ENCODE measurements around the gene UGT1A10. TPM values are rescaled to one million over a fixed set of nuclear protein-coding genes. Genes with fewer than 3 reads are reported as not detected.
"Not testable (repeated sequence)": the region's sequence is repeated elsewhere in the genome, so short reads cannot be mapped to it uniquely, and the experiment has no call there.

Gene UGT1A10
- total RNA-seq, 1 donor = not detected

DNA sequence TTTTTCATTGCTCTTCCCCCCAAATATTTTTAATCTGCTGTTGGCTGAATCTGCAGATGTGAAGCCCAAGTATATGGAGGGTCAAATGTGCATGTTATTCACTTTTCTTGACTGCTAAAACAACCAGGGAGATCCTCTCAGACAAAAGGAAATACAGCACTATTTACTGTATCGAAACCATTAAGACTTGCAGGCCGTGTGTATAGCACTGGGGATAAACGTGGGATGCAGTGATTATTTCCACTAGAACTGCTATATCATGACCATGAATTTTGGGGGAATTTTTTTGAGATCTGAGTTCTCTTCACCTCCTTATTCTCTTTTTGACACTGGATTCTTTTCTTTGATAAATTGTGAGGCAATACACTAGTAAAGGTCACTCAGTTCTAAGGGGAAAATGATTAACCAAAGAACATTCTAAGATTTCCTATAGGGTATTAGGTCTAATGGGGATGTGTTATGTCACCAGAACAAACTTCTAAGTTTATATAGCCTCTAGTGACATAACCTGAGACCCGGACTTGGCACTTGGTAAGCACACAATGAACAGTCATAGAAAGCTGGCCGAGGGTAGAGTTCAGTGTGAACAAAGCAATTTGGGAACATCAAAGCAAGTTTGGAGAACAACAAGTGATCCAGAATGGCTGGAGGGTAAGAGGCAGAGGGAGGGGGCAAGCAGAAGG lies 109.0 kb downstream of the UGT1A10 start:
- H2AFZ ChIP-seq (ENCODE audit: low read length) = no peak overlapping the region
- no peaks in the 10 kb centered on the region for H4K20me1 ChIP-seq (ENCODE audit: insufficient read depth, low read length)
- no peak overlapping the region for H3K27ac ChIP-seq (ENCODE audit: low read depth, low read length)
- no peaks in the 10 kb centered on the region for H3K9me3 ChIP-seq (ENCODE audit: low read depth, low read length)
- TF ChIP-seq, protein P1, sequence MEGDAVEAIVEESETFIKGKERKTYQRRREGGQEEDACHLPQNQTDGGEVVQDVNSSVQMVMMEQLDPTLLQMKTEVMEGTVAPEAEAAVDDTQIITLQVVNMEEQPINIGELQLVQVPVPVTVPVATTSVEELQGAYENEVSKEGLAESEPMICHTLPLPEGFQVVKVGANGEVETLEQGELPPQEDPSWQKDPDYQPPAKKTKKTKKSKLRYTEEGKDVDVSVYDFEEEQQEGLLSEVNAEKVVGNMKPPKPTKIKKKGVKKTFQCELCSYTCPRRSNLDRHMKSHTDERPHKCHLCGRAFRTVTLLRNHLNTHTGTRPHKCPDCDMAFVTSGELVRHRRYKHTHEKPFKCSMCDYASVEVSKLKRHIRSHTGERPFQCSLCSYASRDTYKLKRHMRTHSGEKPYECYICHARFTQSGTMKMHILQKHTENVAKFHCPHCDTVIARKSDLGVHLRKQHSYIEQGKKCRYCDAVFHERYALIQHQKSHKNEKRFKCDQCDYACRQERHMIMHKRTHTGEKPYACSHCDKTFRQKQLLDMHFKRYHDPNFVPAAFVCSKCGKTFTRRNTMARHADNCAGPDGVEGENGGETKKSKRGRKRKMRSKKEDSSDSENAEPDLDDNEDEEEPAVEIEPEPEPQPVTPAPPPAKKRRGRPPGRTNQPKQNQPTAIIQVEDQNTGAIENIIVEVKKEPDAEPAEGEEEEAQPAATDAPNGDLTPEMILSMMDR (IDR thresholded peaks at IDR 0.05; ENCODE audit: extremely low read depth, low read depth, low read length) = no peak
- H3K79me2 ChIP-seq (ENCODE audit: insufficient read depth, low read length) = no peaks in the 10 kb centered on the region
- no peaks in the 10 kb centered on the region for H3K36me3 ChIP-seq (ENCODE audit: insufficient read depth, low read length)
- no peak overlapping the region for H3K4me2 ChIP-seq (ENCODE audit: insufficient read depth, low read length)
- DNase-seq (ENCODE audit: insufficient read length, low spot score, missing footprints) = no peak
- peaks cover 3% of the 10 kb centered on the region for H3K4me1 ChIP-seq (ENCODE audit: insufficient read depth, low read length)
- peaks cover 10% of the 10 kb centered on the region for H3K27me3 ChIP-seq (ENCODE audit: insufficient read depth, low read length)
- H3K4me3 ChIP-seq (ENCODE audit: insufficient read depth, low read length) = no peak overlapping the region

DNA sequence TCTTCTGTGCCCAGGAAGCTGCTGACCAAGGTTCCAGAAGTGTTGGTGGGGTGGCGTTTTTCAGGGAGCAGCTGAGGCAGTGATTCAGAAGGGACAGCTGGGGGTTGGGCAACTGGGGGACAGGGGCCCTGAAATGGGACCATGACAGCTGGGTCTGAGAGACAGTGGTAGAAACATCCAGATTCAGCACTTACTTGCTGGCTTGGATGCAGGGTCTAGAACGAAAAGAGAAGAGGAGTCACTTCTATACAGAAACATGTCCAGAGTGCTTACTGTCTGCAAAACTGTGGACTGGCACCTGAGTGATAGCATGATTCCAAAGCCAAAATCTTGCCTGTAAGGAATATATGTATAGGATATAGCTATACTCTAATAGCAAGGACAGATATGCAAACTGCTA lies 109.6 kb downstream of the UGT1A10 start:
- H3K4me1 ChIP-seq (ENCODE audit: insufficient read depth, low read length); H3K27ac ChIP-seq (ENCODE audit: low read depth, low read length); H3K27me3 ChIP-seq (ENCODE audit: insufficient read depth, low read length); H4K20me1 ChIP-seq (ENCODE audit: insufficient read depth, low read length); H3K79me2 ChIP-seq (ENCODE audit: insufficient read depth, low read length); DNase-seq (ENCODE audit: insufficient read length, low spot score, missing footprints); H2AFZ ChIP-seq (ENCODE audit: low read length); H3K4me2 ChIP-seq (ENCODE audit: insufficient read depth, low read length); H3K4me3 ChIP-seq (ENCODE audit: insufficient read depth, low read length); H3K36me3 ChIP-seq (ENCODE audit: insufficient read depth, low read length); H3K9me3 ChIP-seq (ENCODE audit: low read depth, low read length): not testable (repeated sequence)

GRCh38 chr2:233746475-233747282 lies 110.4 kb downstream of the UGT1A10 start:
- Histone ChIP-seq H3K27ac (ENCODE audit: low read depth, low read length) (no peak overlapping the region), H3K9me3 (ENCODE audit: low read depth, low read length) (peaks cover 3% of the 10 kb centered on the region), H3K27me3 (ENCODE audit: insufficient read depth, low read length) (peaks cover 6% of the 10 kb centered on the region), H3K4me1 (ENCODE audit: insufficient read depth, low read length) (peaks cover 3% of the 10 kb centered on the region), H2AFZ (ENCODE audit: low read length) (no peak overlapping the region), H4K20me1 (ENCODE audit: insufficient read depth, low read length) (no peaks in the 10 kb centered on the region), H3K4me2 (ENCODE audit: insufficient read depth, low read length) (no peak overlapping the region), H3K36me3 (ENCODE audit: insufficient read depth, low read length) (no peaks in the 10 kb centered on the region), H3K79me2 (ENCODE audit: insufficient read depth, low read length) (no peaks in the 10 kb centered on the region), H3K4me3 (ENCODE audit: insufficient read depth, low read length) (no peak overlapping the region)
- TF ChIP-seq, protein P1 (IDR thresholded peaks at IDR 0.05; ENCODE audit: extremely low read depth, low read depth, low read length) = no peak
- DNase-seq (ENCODE audit: insufficient read length, low spot score, missing footprints) = no peak

DNA sequence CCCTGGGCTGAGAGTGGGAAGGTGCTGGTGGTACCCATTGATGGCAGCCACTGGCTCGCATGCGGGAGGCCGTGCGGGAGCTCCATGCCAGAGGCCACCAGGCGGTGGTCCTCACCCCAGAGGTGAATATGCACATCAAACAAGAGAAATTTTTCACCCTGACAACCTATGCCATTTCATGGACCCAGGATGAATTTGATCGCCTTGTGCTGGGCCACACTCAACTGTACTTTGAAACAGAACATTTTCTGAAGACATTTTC lies 111.0 kb downstream of the UGT1A10 start:
- peaks cover 3% of the 10 kb centered on the region for H3K9me3 ChIP-seq (ENCODE audit: low read depth, low read length)
- H3K4me3 ChIP-seq (ENCODE audit: insufficient read depth, low read length) = no peak overlapping the region

GRCh38 chr2:233750689-233751088 lies 114.4 kb downstream of the UGT1A10 start:
- H3K4me1 ChIP-seq (ENCODE audit: insufficient read depth, low read length); H3K36me3 ChIP-seq (ENCODE audit: insufficient read depth, low read length); H3K27ac ChIP-seq (ENCODE audit: low read depth, low read length); H2AFZ ChIP-seq (ENCODE audit: low read length); H3K27me3 ChIP-seq (ENCODE audit: insufficient read depth, low read length); H3K79me2 ChIP-seq (ENCODE audit: insufficient read depth, low read length); H4K20me1 ChIP-seq (ENCODE audit: insufficient read depth, low read length); H3K9me3 ChIP-seq (ENCODE audit: low read depth, low read length); H3K4me2 ChIP-seq (ENCODE audit: insufficient read depth, low read length); H3K4me3 ChIP-seq (ENCODE audit: insufficient read depth, low read length); DNase-seq (ENCODE audit: insufficient read length, low spot score, missing footprints): not testable (repeated sequence)

More for the DNA sequence above, 111.0 kb downstream of the UGT1A10 start:
- no peak overlapping the region for H2AFZ ChIP-seq (ENCODE audit: low read length)
- peaks cover 3% of the 10 kb centered on the region for H3K4me1 ChIP-seq (ENCODE audit: insufficient read depth, low read length)
- no peak overlapping the region for H3K4me2 ChIP-seq (ENCODE audit: insufficient read depth, low read length)
- H3K27ac ChIP-seq (ENCODE audit: low read depth, low read length) = no peak overlapping the region
- no peaks in the 10 kb centered on the region for H4K20me1 ChIP-seq (ENCODE audit: insufficient read depth, low read length)
- H3K79me2 ChIP-seq (ENCODE audit: insufficient read depth, low read length) = no peaks in the 10 kb centered on the region
- peaks cover 6% of the 10 kb centered on the region for H3K27me3 ChIP-seq (ENCODE audit: insufficient read depth, low read length)
- no peaks in the 10 kb centered on the region for H3K36me3 ChIP-seq (ENCODE audit: insufficient read depth, low read length)
- DNase-seq (ENCODE audit: insufficient read length, low spot score, missing footprints) = no peak
- TF ChIP-seq, protein P1 (IDR thresholded peaks at IDR 0.05; ENCODE audit: extremely low read depth, low read depth, low read length) = no peak

DNA sequence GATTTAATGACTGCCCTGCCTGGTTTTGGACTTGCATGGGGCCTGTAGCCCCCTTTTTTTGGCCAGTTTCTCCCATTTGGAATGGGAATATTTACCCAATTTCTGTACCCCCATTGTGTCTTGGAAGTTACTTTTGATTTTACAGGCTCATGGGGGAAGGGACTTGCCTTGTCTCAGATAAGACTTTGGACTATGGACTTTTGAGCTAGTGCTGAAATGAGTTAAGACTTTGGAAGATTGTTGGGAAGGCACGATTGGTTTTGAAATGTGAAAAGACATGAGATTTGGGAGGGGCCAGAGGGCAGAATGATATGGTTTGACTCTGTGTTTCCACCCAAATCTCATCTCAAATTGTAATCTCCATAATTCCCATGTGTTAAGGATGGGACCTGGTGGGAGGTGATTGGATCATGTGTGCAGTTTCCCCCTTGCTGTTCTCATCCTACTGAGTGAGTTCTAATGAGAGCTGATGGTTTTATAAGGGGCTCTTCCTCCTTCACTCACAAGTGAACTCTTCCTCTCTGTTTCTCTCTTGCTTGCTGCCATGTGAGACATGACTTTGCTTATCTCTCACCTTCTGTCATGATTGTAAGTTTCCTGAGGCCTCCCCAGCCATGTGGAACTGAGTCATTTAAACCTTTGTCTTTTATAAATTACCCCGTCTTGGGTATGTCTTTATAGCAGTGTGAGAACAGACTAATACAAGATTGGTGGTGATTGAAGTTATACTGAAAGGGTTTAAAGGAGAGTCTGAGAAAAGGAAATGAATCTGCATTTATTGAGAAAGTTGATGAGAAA lies 115.2 kb downstream of the UGT1A10 start:
- not testable (repeated sequence) for H3K27ac ChIP-seq (ENCODE audit: low read depth, low read length); H3K4me3 ChIP-seq (ENCODE audit: insufficient read depth, low read length); DNase-seq (ENCODE audit: insufficient read length, low spot score, missing footprints); H3K9me3 ChIP-seq (ENCODE audit: low read depth, low read length); H3K27me3 ChIP-seq (ENCODE audit: insufficient read depth, low read length); H3K36me3 ChIP-seq (ENCODE audit: insufficient read depth, low read length); H4K20me1 ChIP-seq (ENCODE audit: insufficient read depth, low read length); H3K4me1 ChIP-seq (ENCODE audit: insufficient read depth, low read length); H2AFZ ChIP-seq (ENCODE audit: low read length); H3K79me2 ChIP-seq (ENCODE audit: insufficient read depth, low read length); H3K4me2 ChIP-seq (ENCODE audit: insufficient read depth, low read length)

Measured in osteoblast (primary cell).